ENCODE measurements around the gene BTBD2.

DNA sequence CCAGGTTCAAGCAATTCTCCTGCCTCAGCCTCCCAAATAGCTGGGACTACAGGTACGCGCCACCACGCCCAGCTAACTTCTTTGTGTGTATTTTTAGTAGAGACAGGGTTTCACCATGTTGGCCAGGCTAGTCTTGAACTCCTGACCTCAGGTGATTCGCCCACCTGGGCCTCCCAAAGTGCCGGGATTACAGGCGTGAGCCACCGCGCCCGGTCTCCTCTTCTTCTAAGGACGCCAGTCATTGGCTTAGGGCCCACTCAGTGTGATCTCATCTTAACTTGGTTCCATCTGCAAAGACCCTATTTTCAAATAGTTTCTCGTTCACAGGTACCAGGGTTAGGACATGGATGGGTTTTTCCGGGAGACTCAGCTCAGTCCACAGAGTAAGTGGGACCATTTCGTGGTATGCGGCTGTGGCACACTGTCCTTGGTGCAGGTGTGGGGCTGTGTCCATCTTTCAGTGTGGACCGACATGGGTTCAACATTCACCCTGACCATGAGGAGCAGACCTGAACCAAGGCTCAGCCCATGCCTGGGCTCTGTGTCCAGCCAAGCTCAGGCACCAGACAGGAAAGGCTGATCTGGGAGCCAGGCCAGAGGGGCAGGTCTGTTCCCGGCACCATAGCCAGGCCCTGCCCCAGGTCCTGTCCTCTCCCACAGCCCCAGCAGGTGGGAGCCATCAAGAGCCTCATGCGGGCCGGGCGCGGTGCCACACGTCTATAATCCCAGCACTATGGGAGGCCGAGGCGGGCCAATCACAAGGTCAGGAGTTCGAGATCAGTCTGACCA lies 38.3 kb upstream of the BTBD2 start:
- TF ChIP-seq, protein P1, sequence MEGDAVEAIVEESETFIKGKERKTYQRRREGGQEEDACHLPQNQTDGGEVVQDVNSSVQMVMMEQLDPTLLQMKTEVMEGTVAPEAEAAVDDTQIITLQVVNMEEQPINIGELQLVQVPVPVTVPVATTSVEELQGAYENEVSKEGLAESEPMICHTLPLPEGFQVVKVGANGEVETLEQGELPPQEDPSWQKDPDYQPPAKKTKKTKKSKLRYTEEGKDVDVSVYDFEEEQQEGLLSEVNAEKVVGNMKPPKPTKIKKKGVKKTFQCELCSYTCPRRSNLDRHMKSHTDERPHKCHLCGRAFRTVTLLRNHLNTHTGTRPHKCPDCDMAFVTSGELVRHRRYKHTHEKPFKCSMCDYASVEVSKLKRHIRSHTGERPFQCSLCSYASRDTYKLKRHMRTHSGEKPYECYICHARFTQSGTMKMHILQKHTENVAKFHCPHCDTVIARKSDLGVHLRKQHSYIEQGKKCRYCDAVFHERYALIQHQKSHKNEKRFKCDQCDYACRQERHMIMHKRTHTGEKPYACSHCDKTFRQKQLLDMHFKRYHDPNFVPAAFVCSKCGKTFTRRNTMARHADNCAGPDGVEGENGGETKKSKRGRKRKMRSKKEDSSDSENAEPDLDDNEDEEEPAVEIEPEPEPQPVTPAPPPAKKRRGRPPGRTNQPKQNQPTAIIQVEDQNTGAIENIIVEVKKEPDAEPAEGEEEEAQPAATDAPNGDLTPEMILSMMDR (IDR thresholded peaks at IDR 0.05; ENCODE audit: low read length) = no peak
- TF ChIP-seq EZH2 (optimal IDR thresholded peaks at IDR 0.05; ENCODE audit: low read depth, low read length) = no peak
- TF ChIP-seq EZH2phosphoT487 (IDR thresholded peaks at IDR 0.05; ENCODE audit: low read length) = no peak

All from MM.1S (cell line).